NCI-H2196 (cell line): ENCODE measurements around the gene TNFRSF13B.

ENCODE experiments used
- DNase-seq: peaks from one replicate; lab custom pipeline; 2025; ENCODE audit not compliant: unreplicated experiment; lab: John Stamatoyannopoulos, UW

TNFRSF13B gene

GRCh38 chr17:16939606-16940115 lies 32.3 kb downstream of the TNFRSF13B start:
- DNase-seq, result no peak

GRCh38 chr17:16939208-16939576 lies 32.7 kb downstream of the TNFRSF13B start:
- no peak for DNase-seq

GRCh38 chr17:16938496-16939207 lies 33.3 kb downstream of the TNFRSF13B start:
- no peak for DNase-seq

- no peak for DNase-seq
Measured at GRCh38 chr17:16938031-16938430, 33.9 kb downstream of the TNFRSF13B start.

- DNase-seq, result no peak
Measured at GRCh38 chr17:16937431-16937830, 34.5 kb downstream of the TNFRSF13B start.

GRCh38 chr17:16936536-16937310 lies 35.2 kb downstream of the TNFRSF13B start:
- DNase-seq, result no peak

- no peak for DNase-seq
Measured at GRCh38 chr17:16935786-16936185, 36.1 kb downstream of the TNFRSF13B start.

- DNase-seq, result no peak
Measured at GRCh38 chr17:16935241-16935663, 36.7 kb downstream of the TNFRSF13B start.

GRCh38 chr17:16934836-16935235 lies 37.1 kb downstream of the TNFRSF13B start:
- no peak for DNase-seq

GRCh38 chr17:16934133-16934795 lies 37.7 kb downstream of the TNFRSF13B start:
- no peak for DNase-seq

- no peak for DNase-seq
Measured at GRCh38 chr17:16933317-16934132, 38.4 kb downstream of the TNFRSF13B start.

- DNase-seq, result no peak
Measured at GRCh38 chr17:16932611-16933010, 39.3 kb downstream of the TNFRSF13B start.

- DNase-seq, result no peak
Measured at GRCh38 chr17:16932156-16932555, 39.8 kb downstream of the TNFRSF13B start.

GRCh38 chr17:16931318-16932060 lies 40.4 kb downstream of the TNFRSF13B start:
- no peak for DNase-seq

GRCh38 chr17:16930571-16931317 lies 41.2 kb downstream of the TNFRSF13B start:
- DNase-seq, result no peak

GRCh38 chr17:16929757-16930520 lies 42.0 kb downstream of the TNFRSF13B start:
- DNase-seq, result no peak

GRCh38 chr17:16929035-16929680 lies 42.8 kb downstream of the TNFRSF13B start:
- DNase-seq, result peak; percentile 7

- DNase-seq, result no peak
Measured at GRCh38 chr17:16928406-16929034, 43.4 kb downstream of the TNFRSF13B start.
